NCI-H1048 (cell line): ENCODE results near the gene HOXC10.

Experiments
- DNase-seq: peaks from one replicate; lab custom pipeline; 2025; lab: John Stamatoyannopoulos, UW

HOXC10 gene

DNA sequence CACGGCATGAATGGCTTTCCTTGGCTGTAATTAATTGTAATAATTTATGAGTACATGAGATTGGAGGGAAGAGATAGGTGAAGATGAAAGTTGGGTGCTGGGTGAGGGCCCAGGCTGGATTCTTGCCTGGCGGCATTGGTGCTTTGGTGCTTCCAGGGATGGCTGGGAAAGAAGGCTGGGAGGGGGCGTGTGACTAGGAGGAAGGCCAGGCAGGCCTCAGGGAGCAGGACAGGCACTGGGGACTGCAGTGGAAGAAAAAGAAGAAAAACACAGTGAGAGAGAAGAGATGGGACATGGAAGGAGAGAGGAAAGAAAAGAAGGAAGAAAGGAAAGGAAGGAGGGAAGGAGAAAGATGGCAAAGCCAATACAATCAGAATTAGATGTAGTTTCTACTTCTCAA, 18.7 kb downstream of the HOXC10 start:
- DNase-seq = no peak

DNA sequence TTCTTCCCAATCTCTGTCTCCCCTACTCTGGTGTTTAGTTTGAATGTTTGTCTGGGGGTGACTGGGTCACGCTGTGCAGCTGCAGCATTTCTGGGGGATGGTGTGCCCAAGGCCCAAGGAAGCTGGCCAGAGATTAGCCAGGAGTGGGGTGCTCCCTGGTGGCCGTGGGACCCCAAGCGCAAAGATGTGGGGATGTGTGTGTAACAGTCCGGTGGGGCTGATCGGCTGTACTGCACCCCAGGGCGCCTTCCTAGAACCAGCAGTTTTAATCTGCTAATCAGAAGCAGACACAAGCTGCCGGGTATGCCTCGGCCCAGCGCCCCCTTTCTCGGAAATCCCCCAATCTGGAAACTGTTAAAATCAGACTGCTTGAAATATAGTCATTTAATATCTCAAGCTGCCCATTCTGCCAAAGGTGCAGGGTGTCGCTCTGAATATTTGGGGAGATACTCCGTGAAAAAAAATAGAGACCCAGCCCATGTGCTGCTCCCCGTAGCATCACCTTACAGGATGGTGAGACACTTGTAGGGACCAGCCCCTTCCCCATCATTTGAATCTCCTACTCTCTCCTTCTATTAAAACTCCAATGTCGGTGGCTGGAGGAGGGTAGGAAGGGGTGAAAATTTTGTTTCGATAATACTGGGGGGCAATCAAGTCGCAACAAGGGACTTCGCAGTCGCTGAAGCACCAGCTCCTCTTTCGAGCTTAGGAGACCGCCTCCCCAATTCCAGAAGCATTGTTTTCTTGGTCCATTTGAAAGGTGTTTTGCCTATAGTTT, 19.3 kb downstream of the HOXC10 start:
- no peak for DNase-seq

DNA sequence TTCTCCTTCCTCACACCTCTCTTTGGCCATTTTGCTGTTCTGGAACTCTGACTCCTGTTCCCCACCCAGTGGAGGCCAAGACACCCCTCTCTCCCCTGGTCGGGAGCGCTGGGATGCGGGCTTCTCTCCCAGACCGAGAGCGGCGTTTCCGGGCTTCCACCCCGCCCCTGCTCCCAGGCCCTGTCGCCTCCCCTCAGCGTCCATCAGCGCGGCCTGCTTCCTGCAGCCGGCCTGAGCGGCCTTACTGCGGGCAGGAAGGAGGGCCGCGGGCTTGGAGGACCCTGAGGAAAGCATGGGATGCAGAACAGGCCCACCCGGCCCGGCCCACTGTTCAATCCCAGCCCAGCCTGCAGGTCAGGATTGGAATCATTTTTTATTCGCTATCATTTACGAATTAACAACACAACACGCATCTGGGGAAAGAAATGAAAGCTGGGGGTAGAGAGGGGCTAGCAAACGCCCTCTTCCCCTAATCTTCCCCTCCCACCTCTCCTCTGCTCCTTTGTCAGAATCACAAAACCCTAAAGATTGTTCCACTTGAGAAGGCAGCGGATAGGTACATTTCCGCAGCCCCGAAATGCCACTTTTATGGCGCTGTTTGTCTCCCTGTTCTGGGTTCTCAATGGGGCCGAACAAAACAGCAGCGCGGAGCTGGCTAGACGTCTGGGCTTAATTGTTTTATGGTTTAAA, 20.0 kb downstream of the HOXC10 start:
- no peak for DNase-seq

DNA sequence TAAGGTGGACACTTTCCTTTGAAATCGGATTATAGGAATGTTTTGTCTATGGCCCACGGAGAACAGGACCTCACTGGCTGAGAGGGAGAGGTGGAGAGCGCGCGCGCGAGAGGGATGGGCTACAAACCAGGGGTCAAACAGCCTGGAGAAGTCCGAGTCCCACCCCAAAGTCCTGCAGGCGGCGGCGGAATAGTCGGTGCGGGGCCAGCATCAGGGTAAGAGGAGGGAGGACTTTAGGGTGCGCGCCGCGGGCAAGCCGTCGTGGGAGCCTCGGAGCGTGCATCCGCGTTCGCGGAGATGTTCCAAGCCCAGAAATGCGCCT, 20.5 kb downstream of the HOXC10 start:
- no peak for DNase-seq

- DNase-seq = peak; percentile 70
Observed at GRCh38 chr12:54005853-54006558, 21.1 kb downstream of the HOXC10 start.

- no peak for DNase-seq
Observed at GRCh38 chr12:54006559-54007220, 21.7 kb downstream of the HOXC10 start.

GRCh38 chr12:54007538-54008259, 22.8 kb downstream of the HOXC10 start:
- DNase-seq = no peak

DNA sequence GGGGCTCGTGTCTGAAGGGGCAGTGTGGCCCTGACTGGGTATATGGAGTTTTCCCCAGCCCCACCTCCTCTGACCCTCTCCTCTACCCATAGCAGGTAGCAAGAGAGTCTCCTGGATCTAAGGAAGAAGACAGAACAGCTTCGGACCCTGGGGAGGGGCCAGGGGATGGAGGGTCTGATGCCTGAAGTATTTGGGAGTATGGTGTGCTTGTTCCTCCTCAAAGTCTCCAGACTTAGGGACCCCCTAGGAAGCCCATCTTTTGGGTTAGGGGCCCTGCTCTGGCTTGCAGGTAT, 23.3 kb downstream of the HOXC10 start:
- no peak for DNase-seq

DNA sequence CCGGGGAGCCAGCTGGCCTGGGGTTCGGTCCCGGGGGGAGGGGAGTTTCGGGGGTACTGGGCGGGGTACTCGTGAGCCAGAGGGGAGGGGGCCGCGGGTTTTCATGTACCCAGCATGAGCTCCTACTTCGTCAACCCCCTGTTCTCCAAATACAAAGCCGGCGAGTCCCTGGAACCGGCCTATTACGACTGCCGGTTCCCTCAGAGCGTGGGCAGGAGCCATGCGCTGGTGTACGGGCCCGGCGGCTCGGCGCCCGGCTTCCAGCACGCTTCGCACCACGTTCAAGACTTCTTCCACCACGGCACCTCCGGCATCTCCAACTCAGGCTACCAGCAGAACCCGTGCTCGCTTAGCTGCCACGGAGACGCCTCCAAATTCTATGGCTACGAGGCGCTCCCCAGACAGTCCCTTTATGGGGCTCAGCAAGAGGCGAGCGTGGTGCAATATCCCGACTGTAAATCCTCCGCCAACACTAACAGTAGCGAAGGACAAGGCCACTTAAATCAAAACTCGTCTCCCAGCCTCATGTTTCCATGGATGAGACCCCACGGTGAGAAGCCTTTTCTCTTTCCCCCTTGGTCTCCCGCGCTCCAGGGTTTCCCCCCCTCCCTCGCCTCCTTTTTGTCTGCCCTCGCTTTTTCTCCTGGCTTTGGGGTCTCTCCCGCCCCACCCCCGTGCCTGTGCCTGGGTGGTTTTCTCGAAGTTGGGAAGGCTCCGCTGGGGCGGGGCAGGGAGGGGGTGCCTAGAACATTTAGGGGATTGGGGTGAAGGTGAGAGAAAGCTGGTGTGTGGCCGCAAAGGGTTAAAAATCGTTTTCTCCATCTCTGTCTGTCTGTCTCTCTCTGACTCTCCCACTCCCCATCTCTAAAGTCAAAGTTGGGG, 24.5 kb downstream of the HOXC10 start:
- DNase-seq = no peak

- DNase-seq = no peak
Observed at GRCh38 chr12:54010053-54010971, 25.4 kb downstream of the HOXC10 start.

GRCh38 chr12:54010972-54011664, 26.2 kb downstream of the HOXC10 start:
- DNase-seq = no peak

DNA sequence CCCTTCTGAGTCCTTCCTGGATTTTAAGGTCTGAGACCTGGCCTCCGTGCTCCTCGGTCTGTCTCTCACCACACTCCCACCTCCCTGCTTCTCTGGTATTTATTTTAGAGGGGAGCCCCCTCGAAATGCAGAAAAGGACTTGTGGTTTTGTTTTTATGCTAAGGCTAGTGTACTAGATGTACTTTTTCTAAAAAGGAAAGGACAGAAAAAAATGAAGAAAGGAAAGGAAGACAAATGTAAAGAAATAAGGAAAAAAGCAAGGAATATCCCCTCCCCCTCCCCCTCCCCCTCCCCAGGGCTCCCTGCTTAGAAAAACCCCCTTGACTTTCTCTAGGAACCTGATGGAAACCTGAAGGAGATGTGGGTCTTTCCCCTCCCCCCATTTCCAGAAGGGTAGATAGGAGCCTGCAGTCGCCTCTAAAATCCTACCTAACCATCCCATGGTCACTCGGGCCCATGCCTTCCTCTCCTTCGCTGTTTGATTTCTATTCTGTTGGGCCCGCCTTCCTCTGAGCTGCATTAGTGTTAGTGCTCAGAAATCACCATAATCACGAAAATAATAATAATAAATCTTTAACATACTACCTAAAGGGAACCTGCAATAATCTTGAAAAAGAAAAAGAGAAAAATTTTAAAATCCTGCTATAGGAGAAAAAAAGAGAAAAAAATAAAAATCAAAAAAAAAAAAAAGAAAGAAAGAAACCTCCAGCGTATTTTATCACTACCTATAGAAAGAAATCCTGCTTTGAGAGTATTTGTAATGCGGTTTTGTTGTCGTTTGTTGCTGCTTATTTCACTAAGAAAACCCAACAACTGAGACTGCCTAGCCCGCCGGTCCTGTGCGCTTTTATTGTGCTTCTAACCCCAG, 27.0 kb downstream of the HOXC10 start:
- DNase-seq = no peak

GRCh38 chr12:54012631-54013409, 27.9 kb downstream of the HOXC10 start:
- no peak for DNase-seq

DNA sequence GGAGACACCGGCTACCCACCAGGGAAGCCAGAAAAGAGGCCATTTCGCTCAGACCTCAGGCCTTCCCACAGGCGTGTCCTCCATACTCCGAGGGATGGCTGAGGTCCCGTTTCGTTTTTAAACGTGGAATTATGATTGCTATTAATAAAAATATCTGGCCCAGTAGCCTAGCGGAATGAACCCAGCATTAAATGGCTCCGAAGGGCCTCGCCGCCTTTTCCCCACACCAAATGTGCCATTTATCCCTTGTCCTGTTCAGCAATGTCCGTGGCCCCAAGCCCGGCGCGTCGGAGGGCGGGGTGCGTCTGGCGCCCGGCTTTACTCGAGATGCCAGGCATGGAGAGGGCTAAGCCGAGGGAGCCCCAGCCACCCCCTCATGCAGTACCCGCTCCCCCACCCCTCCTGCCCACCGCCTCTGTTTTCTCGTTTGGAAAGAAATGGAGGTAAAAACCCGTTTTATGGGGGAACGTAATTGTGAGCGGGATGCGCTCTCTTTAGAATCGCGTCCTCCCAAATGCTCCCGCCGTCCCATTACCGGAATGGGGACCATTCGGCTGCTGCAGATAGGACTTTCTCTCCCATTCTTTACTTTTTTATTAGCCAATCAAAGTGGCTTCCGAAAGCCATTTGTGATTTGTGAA, 29.6 kb downstream of the HOXC10 start:
- DNase-seq = no peak

DNA sequence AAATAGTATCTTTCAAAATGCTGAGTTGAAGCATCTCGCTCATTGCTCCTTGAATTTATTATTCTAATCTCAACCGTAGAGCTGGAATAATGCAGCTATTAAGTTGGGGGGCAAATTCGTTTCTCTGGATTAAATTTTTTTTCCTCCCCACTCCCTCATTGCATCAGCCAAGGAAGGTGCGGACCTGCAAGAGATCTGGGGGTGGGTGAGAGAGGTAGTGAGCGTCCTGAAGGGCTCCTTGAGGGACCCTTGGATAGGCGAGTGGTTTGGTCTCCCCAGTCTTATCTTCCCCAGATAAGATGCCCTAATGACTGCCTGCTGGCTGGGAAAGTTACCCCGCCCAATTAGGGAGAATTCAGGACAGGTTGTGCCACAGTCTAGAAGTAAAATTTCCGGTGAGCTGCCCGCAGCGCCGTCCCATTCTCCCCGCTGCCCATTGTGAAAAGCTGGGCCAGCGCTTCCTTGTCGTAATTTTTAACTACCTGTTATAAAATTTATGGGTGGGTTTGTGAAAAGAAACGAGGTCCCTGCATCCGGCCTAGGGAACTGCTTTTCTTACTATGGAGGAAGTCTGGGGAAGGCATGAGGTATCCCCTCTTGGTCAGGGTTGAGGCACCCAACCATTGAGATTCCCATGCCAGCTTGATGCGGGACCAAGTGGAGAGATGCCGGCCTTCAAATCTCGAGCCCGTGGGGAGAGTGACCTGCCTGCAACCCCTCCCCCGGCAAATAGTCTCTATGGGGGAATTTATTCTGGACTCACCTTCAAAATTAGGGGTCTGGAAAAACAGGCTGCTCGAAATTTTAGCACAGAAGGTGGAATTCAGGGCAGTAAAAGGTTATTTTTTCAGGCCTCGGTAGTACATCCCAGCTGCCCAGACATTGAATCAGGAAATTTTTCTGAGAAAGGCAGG, 30.3 kb downstream of the HOXC10 start:
- no peak for DNase-seq

GRCh38 chr12:54016051-54016450, 31.1 kb downstream of the HOXC10 start:
- DNase-seq = no peak
